Measurements from ENCODE around the gene UBE2G2. TPM values are rescaled to one million over a fixed set of nuclear protein-coding genes. Genes with fewer than 3 reads are reported as not detected.

UBE2G2 gene
- total and polyA plus RNA-seq, 4 donors = 27.4 to 83.5 (median 40.9) TPM

DNA sequence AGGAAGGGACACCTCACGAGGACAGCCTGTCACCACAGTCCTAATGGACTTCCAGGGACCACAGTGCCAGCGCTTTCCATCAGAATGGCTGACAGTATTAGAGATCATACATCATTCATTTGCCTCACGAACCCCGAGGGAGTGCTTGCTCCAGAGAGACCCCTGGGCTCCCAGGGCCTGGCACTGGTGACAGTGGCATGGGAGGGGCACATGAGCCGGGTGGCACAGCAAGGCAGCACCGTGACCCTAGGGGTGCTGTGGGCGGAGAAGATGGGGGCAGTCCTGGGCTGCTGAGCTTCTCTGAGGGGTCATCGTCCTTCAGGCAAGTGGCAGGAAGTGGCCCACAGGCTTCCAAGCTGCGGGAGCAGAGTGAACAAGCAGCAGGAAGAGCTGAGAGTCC, 73.9 kb downstream of the UBE2G2 start:
- H3K9me3 ChIP-seq (ENCODE audit: control insufficient read depth in 4 of 4, low read length in 3 of 4) = no peaks in the 10 kb centered on the region
- WGBS = 65% methylated on average over 9 of the region's 9 CpGs
- TF ChIP-seq JUND (IDR thresholded peaks at IDR 0.05) (no peak), GABPA (IDR thresholded peaks at IDR 0.05 in 1 of 2, conservative IDR thresholded peaks at IDR 0.05 in 1 of 2) (no peak), FOXA2 (IDR thresholded peaks at IDR 0.05) (no peak), FOXA1 (IDR thresholded peaks at IDR 0.05) (no peak), RAD21 (IDR thresholded peaks at IDR 0.05) (no peak), SP1 (IDR thresholded peaks at IDR 0.05) (no peak), YY1 (IDR thresholded peaks at IDR 0.05) (no peak), HNF4G (IDR thresholded peaks at IDR 0.05) (no peak), MAX (IDR thresholded peaks at IDR 0.05) (no peak), EGR1 (IDR thresholded peaks at IDR 0.05; ENCODE audit: low read depth in 2 of 2) (no peak), TAF1 (conservative IDR thresholded peaks at IDR 0.05) (no peak), RXRA (IDR thresholded peaks at IDR 0.05) (no peak), NR2F2 (IDR thresholded peaks at IDR 0.05) (no peak)
- TF ChIP-seq, protein P1, sequence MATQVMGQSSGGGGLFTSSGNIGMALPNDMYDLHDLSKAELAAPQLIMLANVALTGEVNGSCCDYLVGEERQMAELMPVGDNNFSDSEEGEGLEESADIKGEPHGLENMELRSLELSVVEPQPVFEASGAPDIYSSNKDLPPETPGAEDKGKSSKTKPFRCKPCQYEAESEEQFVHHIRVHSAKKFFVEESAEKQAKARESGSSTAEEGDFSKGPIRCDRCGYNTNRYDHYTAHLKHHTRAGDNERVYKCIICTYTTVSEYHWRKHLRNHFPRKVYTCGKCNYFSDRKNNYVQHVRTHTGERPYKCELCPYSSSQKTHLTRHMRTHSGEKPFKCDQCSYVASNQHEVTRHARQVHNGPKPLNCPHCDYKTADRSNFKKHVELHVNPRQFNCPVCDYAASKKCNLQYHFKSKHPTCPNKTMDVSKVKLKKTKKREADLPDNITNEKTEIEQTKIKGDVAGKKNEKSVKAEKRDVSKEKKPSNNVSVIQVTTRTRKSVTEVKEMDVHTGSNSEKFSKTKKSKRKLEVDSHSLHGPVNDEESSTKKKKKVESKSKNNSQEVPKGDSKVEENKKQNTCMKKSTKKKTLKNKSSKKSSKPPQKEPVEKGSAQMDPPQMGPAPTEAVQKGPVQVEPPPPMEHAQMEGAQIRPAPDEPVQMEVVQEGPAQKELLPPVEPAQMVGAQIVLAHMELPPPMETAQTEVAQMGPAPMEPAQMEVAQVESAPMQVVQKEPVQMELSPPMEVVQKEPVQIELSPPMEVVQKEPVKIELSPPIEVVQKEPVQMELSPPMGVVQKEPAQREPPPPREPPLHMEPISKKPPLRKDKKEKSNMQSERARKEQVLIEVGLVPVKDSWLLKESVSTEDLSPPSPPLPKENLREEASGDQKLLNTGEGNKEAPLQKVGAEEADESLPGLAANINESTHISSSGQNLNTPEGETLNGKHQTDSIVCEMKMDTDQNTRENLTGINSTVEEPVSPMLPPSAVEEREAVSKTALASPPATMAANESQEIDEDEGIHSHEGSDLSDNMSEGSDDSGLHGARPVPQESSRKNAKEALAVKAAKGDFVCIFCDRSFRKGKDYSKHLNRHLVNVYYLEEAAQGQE (IDR thresholded peaks at IDR 0.05) = no peak
- H3K4me3 ChIP-seq (ENCODE audit: low read depth in 1 of 3, low read length in 3 of 3) = no peak overlapping the region
- no peak overlapping the region for H3K27ac ChIP-seq (ENCODE audit: low read depth in 1 of 2, low read length in 2 of 2)
- no peak for DNase-seq (ENCODE audit: low spot score)
- peaks cover 0 to 14% (median 4%) of the 10 kb centered on the region in 4 donors for H3K27me3 ChIP-seq (ENCODE audit: control insufficient read depth in 4 of 4, insufficient read depth in 4 of 4, low read length in 3 of 4)
- H3K9ac ChIP-seq (ENCODE audit: low read depth in 1 of 2, low read length in 2 of 2) = no peak overlapping the region
- H3K36me3 ChIP-seq (ENCODE audit: control insufficient read depth in 4 of 4, insufficient read depth in 3 of 4, low read depth in 1 of 4, low read length in 3 of 4) = no peaks in the 10 kb centered on the region
- peaks cover 0 to 3% (median 0%) of the 10 kb centered on the region in 4 donors for H3K4me1 ChIP-seq (ENCODE audit: control insufficient read depth in 4 of 4, insufficient read depth in 4 of 4, low read length in 3 of 4)

- peaks cover 0 to 16% (median 4%) of the 10 kb centered on the region in 4 donors for H3K27me3 ChIP-seq (ENCODE audit: control insufficient read depth in 4 of 4, insufficient read depth in 4 of 4, low read length in 3 of 4)
- peaks cover 0 to 3% (median 0%) of the 10 kb centered on the region in 4 donors for H3K4me1 ChIP-seq (ENCODE audit: control insufficient read depth in 4 of 4, insufficient read depth in 4 of 4, low read length in 3 of 4)
- H3K9ac ChIP-seq (ENCODE audit: low read depth in 1 of 2, low read length in 2 of 2) = no peak overlapping the region
- no peak for DNase-seq (ENCODE audit: low spot score)
- no peak overlapping the region for H3K4me3 ChIP-seq (ENCODE audit: low read depth in 1 of 3, low read length in 3 of 3)
- H3K27ac ChIP-seq (ENCODE audit: low read depth in 1 of 2, low read length in 2 of 2) = no peak overlapping the region
- no peaks in the 10 kb centered on the region for H3K9me3 ChIP-seq (ENCODE audit: control insufficient read depth in 4 of 4, low read length in 3 of 4)
- H3K36me3 ChIP-seq (ENCODE audit: control insufficient read depth in 4 of 4, insufficient read depth in 3 of 4, low read depth in 1 of 4, low read length in 3 of 4) = no peaks in the 10 kb centered on the region
- TF ChIP-seq GABPA (IDR thresholded peaks at IDR 0.05 in 1 of 2, conservative IDR thresholded peaks at IDR 0.05 in 1 of 2) (no peak), RAD21 (IDR thresholded peaks at IDR 0.05) (no peak), MAX (IDR thresholded peaks at IDR 0.05) (no peak), CTCF (IDR thresholded peaks at IDR 0.05; ENCODE audit: low read depth, low read length, missing input control) (no peak), JUND (IDR thresholded peaks at IDR 0.05) (no peak), HNF4A (conservative IDR thresholded peaks at IDR 0.05) (no peak), FOXA2 (IDR thresholded peaks at IDR 0.05) (no peak), FOXA1 (IDR thresholded peaks at IDR 0.05) (no peak), RXRA (IDR thresholded peaks at IDR 0.05) (no peak), SP1 (IDR thresholded peaks at IDR 0.05) (no peak), NR2F2 (IDR thresholded peaks at IDR 0.05) (no peak), YY1 (IDR thresholded peaks at IDR 0.05) (no peak), HNF4G (IDR thresholded peaks at IDR 0.05) (no peak), EGR1 (IDR thresholded peaks at IDR 0.05; ENCODE audit: low read depth in 2 of 2) (no peak), TAF1 (conservative IDR thresholded peaks at IDR 0.05) (no peak), ZBTB33 (IDR thresholded peaks at IDR 0.05) (no peak)
- TF ChIP-seq, protein P2, sequence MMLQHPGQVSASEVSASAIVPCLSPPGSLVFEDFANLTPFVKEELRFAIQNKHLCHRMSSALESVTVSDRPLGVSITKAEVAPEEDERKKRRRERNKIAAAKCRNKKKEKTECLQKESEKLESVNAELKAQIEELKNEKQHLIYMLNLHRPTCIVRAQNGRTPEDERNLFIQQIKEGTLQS (IDR thresholded peaks at IDR 0.05) = no peak
- TF ChIP-seq, protein P1 (IDR thresholded peaks at IDR 0.05) = no peak
- 91% methylated on average over 8 of the region's 8 CpGs for WGBS
Observed at GRCh38 chr21:44727321-44727720, 74.3 kb downstream of the UBE2G2 start.
